Hindlimb muscle (tissue), 1 donor: Measurements from ENCODE around the gene KANK3. TPM values are rescaled to one million over a fixed set of nuclear protein-coding genes. Genes with fewer than 3 reads are reported as not detected.
"Not testable (repeated sequence)": the region's sequence is repeated elsewhere in the genome, so short reads cannot be mapped to it uniquely, and the experiment has no call there.

Source experiments
- DNase-seq: peaks from one replicate; pipeline ENCODE4 v3.0.0-alpha.2; 2013
- polyA plus RNA-seq: library from polyadenylated mRNA; unstranded; fragments of 120-200 nt; gene quantifications from one replicate; pipeline ENCODE4 v1.2.1, GENCODE V29; 2013; ENCODE audit not compliant: insufficient read length

KANK3 gene
- 15.8 TPM for polyA plus RNA-seq

DNA sequence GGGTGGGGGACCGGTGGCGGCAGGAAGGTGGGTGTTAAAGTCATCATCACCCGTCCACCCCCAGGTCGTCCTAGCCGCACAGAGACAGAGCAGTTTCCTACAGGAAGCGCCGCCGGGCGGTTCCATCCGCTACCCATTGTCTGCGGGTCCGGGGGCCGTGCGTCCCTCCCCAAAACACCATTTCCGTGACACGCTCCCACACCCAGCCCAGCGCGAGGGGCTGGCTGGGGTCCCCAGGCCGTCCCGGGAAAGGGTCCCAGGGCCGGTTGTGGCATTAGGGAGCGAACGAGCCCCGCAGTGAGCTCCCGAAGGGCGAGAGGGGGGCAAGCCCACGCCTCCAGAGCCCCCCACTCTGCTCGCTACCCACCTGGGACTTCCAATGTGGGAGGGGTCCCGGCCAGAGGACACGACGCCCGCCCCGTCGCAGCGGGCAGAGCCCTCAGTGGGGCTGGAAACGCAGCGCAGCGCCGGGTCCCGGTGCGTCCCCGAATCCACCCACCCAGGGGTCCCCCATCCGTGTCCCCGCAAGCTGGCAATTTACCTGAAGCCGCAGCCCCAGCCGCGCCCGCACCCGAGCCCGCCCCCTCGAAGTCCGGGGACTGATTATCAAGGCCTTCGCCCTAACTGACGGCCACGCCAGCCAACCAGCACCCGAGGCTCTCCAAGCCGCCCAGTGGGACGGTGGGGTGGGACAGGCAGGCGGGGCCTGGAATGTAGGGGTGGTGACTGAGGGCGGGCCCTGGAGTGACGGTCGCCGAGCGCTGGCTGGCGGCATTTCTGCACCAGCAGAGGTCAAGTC is at the start of gene KANK3:
KANK3 (minus strand) TSS at position 579 of the 799 bp plus-strand sequence. CDS start 5,434 bp downstream, outside the sequence.
- DNase-seq, result peak; percentile 85

GRCh38 chr19:8392017-8392591 is 49.0 kb upstream of the KANK3 start:
- no peak for DNase-seq

DNA sequence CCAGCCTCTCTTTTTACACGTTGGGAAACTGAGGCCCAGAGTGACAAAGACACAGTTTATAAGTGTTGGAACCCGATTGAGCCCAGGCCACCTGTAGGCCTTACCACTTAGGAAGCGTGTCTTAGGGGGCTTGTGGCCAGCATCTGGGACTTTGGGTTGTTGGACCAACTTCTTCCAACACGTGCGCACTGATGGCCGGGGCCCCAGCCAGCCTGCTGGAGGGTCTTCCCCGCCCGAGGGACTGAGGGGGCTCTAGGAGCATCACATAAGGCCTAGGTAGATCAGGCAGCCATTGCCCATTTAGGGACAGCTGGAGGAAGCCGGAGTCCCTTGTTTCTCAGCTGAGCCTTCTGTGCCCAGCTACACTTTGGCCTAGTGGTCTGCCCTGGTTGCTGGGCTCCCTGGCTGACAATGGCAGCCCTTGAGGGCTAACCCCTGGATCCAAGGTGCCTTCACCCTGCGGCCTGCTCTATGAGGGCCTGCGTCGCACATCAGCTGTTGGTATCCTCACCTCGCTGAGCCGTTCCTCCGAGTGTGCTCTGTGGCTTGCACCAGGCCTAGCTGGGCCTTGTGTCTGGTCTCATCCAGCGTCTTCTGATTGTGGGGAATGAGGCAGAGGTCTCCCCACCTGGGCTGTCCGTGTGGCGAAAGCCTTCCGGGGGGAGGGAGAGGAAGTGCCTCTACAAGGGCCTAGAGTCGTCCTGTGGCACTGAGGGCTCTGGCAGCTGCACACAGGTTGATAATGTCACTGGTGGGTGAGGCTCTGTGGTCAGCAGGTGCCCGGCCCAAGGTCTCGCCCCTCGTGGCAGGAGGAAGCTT is 48.3 kb upstream of the KANK3 start:
- DNase-seq, result no peak

DNA sequence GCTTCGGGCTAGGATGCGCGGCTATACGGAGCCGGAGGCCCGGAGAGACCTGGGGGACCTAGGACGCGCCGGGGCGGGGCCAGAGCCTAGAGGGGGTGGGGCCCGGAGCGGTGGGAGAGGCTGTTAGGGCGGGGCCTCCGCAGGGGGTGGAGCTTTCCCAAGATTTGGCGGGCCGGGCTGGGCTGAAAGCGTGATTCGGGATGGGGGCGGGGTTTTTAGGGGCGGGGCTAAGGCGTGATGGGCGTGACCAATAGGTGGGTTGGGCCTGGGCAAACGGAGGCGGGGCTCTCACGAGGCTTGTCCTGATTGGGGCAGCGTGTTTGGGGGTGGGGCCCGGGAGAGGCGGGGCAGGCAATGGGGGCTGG is 47.5 kb upstream of the KANK3 start:
- peak; percentile 88 for DNase-seq

GRCh38 chr19:8389891-8390616 is 47.0 kb upstream of the KANK3 start, which contains the start of gene RAB11B:
RAB11B (plus strand) TSS chr19:8390360; CDS start chr19:8390417, 57 bp downstream.
- peak; percentile 100 for DNase-seq

DNA sequence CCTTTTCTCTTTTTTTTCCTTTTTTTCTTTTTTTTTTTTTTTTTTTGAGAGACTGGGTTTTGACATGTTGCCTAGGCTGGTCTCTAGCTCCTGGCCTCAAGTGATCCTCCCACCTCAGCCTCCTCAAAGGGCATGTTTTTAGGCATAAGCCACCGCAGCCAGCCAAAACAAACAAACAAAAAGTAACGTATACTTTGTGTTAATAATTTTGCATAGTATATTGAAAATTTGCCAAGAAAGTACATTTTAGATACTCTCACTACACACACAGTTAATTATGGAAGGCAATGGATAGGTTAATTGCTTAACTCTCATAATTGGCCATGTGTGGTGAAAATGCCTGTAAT is 45.5 kb upstream of the KANK3 start:
- DNase-seq, result no peak

GRCh38 chr19:8387688-8388611 is 44.9 kb upstream of the KANK3 start:
- no peak for DNase-seq

DNA sequence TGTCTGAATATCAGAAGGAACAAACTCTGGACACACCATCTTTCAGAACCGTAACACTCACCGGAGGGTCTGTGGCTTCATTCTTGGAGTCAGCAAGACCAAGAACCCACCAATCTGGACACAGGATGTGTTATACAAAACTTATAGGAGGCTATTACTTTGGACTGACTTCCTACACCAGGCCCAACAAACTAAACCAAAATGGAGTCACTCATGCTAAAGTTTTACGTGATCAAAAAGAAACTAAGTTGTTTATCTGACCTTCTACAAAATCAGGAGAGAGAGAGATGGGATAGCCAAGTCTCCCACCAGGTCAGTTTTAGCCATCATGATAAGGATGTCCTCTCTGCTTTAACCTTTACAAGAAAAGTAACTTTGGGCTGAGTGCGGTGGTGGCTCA is 43.9 kb upstream of the KANK3 start:
- no peak for DNase-seq

DNA sequence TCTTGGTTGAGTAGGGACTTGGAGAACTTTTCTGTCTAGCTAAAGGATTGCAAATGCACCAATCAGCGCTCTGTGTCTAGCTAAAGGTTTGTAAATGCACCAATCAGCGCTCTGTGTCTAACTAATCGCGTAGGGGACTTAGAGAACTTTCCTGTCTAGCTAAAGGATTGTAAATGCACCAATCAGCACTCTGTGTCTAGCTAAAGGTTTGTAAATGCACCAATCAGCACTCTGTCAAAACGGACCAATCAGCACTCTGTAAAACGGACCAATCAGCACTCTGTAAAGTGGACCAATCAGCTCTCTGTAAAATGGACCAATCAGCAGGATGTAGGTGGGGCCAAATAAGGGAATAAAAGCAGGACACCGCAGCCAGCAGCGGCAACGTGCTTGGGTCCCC is 43.4 kb upstream of the KANK3 start:
- DNase-seq, result not testable (repeated sequence)

GRCh38 chr19:8385566-8385965 is 42.5 kb upstream of the KANK3 start:
- DNase-seq, result not testable (repeated sequence)

GRCh38 chr19:8385103-8385502 is 42.0 kb upstream of the KANK3 start:
- not testable (repeated sequence) for DNase-seq

- not testable (repeated sequence) for DNase-seq
Measured at GRCh38 chr19:8384569-8384968, 41.5 kb upstream of the KANK3 start.

GRCh38 chr19:8379156-8379891 is 36.3 kb upstream of the KANK3 start:
- DNase-seq, result not testable (repeated sequence)

GRCh38 chr19:8377598-8377997 is 34.5 kb upstream of the KANK3 start:
- DNase-seq, result no peak

DNA sequence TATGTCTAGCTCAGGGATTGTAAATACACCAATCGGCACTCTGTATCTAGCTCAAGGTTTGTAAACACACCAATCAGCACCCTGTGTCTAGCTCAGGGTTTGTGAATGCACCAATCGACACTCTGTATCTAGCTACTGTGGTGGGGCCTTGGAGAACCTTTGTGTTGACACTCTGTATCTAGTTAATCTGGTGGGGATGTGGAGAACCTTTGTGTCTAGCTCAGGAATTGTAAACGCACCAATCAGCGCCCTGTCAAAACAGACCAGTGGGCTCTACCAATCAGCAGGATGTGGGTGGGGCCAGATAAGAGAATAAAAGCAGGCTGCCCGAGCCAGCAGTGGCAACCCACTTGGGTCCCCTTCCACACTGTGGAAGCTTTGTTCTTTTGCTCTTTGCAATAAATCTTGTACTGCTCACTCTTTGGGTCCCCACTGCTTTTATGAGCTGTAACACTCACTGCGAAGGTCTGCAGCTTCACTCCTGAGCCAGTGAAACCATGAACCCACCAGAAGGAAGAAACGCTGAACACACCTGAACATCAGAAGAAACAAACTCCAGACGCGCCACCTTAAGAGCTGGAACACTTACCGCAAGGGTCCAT is 33.4 kb upstream of the KANK3 start:
- not testable (repeated sequence) for DNase-seq

DNA sequence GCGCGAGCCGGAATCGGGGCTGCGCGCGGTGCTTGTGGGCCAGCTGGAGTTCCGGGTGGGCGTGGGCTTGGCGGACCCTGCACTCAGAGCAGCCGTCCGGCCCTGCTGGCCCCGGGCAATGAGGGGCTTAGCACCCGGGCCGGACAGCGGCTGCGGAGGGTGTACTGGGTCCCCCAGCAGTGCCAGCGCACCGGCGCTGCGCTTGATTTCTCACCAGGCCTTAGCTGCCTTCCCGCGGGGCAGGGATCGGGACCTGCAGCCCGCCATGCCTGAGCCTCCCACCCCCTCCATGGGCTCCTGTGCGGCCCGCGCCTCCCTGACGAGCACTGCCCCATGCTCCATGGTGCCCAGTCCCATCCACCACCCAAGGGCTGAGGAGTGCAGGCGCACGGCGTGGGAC is 32.7 kb upstream of the KANK3 start:
- DNase-seq, result not testable (repeated sequence)

GRCh38 chr19:8373867-8374813 is 31.1 kb upstream of the KANK3 start:
- DNase-seq, result no peak

- no peak for DNase-seq
Measured at GRCh38 chr19:8371011-8371804, 28.1 kb upstream of the KANK3 start.
